HEK293T (cell line): ENCODE data around the gene NHS.

ENCODE experiments used
- ARNT ChIP-seq: fragments of 450-650 bp; IDR thresholded peaks from 2 replicates; pipeline ENCODE4 v1.6.1; 2017; ENCODE audit warnings: mild to moderate bottlenecking
- BHLHE40 ChIP-seq: fragments of 450-650 bp; IDR thresholded peaks from 2 replicates; pipeline ENCODE4 v1.6.1; 2016; ENCODE audit warnings: mild to moderate bottlenecking, moderate library complexity, borderline replicate concordance
- LEF1 ChIP-seq: fragments of 450-650 bp; IDR thresholded peaks from 2 replicates; pipeline ENCODE4 v1.6.1; 2017; ENCODE audit warnings: mild to moderate bottlenecking, borderline replicate concordance
- SP1 ChIP-seq: fragments of 450-650 bp; IDR thresholded peaks from 2 replicates; pipeline ENCODE4 v1.6.1; 2017
- SUZ12 ChIP-seq: fragments of 450-650 bp; IDR thresholded peaks from 2 replicates; pipeline ENCODE4 v1.6.1; 2016; ENCODE audit warnings: mild to moderate bottlenecking
- ZNF384 ChIP-seq: fragments of 450-650 bp; IDR thresholded peaks from 2 replicates; pipeline ENCODE4 v1.6.1; 2016

- TF ChIP-seq SP1: no peak
- no peak for TF ChIP-seq ZNF384
- no peak for TF ChIP-seq BHLHE40
- no peak for TF ChIP-seq ARNT
- TF ChIP-seq SUZ12: no peak
- no peak for TF ChIP-seq LEF1
Measured at GRCh38 chrX:17395154-17395553, 20.2 kb downstream of the NHS start.
